HG03039 (cell line): Measurements from ENCODE around the gene ALDH1L1.

Source experiments
- ATAC-seq: cut with Tn5 transposase; IDR thresholded peaks from one replicate; pipeline ENCODE4 v1.9.1; 2021; ENCODE audit warnings: mild to moderate bottlenecking, moderate library complexity; ENCODE audit not compliant: unreplicated experiment

The ALDH1L1 gene

DNA sequence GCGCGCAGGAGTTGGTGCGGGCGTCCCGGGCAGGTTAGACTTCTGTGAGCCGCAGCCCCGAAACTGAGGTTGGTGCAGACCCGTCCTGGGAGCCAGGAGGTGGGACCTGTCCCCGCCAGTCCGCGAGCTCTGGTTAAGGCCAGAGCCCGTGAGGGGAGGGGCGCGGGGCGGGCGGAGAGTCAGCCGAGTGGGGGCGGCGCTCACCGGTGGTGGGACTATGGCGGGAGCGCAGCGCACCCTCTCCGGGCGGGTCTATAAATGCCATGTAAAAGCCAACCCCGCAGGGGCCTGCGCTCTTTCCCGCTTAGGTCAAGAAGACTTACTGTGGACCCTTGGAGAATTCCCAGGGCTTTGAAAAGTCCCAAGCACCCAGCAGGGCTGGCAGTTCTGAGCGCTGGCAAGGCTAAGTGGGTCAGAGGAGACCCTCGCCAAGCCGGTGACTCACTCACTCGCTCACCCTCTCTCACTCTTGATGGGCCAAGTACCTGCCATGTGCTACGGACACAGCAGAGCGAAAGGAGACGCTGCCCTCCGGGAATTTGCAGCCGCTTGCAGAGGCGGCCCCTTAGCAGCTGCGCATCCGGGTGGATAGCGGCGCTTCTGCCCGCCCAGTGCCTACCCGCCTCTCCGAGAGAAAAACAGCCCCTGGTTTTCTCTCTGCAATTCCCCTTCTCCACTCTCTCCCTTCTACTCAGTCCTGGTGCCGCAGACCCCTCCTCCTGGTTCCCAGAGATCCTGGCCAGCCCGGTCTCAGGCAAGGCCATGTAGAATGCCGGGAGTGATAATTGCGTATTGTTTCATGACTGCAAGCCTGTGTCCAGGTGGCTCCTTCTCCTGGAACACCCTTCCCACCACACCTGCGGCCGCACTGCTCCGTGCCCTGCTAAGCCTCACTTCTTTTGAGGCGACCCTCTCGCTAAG is at the start of gene ALDH1L1:
ALDH1L1 (minus strand) TSS at position 110 of the 921 bp plus-strand sequence. CDS start 19,607 bp downstream, outside the sequence.
- no peak for ATAC-seq

DNA sequence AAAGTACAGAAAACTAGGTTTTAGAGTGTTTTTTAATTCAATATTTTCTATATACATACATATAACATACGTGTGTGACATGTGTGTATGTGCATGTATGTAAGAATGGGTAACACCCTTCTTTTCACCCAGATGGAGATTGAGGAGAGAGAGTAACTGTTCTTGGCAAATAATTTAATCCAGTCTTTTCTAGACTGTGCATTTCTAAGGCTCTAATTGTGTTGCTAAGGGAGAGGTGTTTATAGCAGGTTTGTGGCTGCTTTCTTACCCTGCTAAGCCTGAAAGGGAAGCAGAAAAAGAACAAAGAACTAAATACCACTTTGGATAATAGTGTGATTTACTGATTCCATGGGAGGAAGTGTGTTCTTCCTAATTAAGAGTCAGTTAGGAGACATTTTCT is 46.0 kb upstream of the ALDH1L1 start:
- ATAC-seq, result no peak

DNA sequence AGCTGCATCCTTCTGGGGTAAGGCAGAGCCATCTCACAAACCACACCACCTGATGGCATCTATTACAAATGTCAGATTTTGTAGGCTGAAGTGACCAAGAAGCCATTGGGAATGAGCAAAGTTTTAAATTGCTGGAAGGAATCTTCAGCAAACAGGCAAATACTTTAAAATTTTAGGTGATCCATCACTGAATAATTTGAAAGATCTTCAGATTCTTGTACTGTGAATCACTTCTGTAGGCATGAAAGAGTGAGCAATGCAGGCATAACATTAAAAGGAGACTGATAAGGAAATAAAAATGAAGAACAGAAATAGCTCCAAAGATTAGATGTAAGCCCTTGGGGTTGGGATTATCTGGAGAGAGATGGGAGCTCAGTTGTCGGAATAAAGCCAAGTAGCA is 36.0 kb upstream of the ALDH1L1 start:
- no peak for ATAC-seq

DNA sequence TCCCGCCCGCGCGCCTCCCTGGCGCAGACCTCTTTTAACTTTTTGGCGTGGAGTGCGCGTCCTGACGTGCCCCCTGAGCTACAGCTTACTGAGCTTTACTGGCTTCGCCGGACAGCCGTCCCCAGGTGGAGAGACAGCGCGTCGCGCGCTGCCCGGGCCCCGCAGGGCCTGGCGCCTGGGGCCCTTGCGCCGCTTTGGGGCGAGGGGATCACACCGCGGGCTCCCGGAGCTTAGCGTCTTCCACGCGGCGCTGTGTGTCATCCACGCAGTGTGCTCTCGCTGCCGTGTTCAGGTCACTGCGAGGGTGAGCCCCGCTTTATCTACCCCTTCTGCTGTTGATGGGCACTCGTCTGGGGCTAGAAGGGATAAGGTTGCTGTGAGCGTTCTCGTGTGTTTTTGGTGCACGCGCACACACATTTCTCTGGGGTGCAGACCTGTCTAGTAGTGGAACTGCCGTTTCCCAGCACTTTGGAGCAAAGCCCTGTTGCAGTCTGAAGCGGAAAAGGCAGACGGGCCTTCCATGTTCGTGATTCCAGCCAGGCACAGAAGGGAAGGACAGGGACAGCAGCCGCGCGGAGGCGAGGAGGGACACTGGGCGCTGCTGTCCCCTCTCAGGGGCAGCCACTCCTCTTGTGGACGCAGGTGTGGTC is 33.1 kb upstream of the ALDH1L1 start:
- ATAC-seq, result no peak

DNA sequence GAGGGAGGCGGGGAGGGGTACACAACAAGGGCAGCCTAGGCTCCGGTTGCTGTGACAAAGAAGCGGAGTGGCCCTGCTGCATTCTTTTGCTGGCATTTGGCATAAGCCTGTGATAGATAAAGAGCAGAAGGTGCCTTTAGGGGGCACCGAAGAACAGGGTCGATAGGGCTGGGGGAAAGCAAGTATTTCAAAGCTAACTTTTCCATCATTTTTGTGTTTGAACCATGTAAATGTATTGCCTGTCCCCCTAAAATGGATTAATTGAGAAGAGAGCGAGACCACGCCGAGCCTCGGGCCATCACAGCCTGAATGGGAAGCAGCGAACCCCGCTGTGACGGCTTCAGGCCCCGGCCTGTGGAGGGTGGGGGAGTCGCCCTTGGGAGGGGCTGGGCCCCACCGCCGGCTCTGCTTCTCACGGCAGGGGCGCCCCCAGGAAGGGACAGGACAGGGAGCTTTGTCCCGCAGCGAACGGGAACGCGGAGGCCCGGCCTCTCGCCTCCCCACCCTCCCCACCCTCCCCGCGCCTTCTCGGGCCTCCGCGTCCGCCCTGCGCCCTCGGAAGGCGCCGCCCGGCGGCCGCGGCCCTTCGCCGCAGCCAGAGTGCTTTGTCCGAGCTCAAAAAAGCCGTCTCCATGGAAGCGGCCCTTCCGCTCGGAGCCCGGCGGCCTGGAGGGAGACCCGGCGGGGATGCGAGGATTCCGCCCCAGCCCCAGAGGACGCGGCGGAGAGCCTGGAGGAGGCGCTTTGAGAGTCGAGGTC is 32.4 kb upstream of the ALDH1L1 start:
- no peak for ATAC-seq

DNA sequence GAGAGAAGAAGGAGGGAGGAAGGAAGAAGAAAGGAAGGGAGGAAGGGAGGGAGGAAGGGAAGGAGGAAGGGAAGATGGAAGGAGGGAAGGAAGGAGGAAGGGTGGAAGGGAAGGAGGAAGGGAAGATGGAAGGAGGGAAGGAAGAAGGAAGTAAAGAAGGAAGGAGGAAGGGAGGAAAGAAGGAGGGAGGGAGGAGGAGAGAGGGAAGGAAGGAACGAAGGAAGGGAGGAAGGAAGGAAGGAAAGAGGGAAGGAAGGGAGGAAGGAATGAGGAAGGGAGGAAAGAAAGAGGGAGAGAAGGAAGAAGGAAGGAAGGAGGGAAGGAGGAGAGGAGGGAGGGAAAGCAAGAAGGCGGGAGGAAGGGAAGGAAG is 31.8 kb upstream of the ALDH1L1 start:
- ATAC-seq, result no peak

DNA sequence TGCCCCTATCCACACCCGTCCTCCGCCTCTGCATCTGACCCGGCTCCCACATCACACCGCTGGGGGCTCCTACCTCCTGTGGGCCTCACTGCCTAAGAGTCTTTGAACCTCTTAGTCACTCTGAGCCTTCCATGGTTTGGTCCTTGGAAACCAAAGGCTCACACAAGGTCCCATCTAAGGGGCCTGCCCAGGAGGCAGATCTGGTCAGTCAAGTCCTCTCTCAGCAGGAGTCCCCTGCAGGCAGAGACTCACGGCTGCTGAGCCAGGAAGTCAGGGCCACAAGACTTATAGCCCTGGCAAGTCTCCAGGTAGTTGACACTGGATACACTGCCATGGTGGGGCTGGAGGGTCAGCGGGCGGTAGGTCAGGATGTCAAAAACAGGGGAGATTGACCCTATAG is 31.2 kb upstream of the ALDH1L1 start:
- no peak for ATAC-seq

DNA sequence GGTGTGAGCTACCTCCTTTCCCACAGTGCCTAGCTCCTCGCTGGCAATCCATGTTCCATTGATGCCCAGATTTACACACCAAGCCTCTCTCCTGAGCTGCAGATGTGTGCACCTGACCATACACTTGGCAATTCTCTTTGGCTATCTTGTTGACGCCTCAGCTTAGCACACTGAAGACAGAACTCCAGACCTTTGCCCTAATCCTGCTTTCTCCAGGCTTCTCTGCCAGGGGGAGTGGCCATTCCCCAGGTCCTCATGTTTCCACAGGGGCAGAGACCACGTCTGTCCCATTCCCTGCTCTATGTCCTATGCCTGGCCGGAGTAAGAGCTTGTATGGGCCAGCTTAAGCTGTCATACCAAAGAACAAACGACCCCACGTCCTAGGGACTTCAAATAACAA is 30.2 kb upstream of the ALDH1L1 start:
- ATAC-seq, result no peak

DNA sequence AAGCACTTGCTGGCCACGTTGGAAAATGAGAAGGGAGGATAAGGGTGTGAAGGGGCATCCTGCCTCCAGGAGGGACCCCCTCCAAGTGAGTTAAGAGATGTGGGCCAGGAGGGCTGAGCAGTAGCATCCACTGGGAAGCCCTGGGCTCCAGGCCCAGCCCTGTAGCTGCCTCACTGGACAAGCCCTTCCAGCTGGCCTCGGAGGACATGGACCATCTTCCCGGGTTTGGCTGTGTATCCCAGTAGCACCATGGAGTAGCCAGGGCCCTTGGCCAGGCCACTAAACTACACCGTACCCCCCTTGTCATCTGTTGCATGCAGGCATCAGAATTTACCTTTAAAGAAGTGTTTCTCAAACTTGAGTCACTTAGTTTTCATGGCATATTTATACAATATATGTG is 29.4 kb upstream of the ALDH1L1 start:
- no peak for ATAC-seq

DNA sequence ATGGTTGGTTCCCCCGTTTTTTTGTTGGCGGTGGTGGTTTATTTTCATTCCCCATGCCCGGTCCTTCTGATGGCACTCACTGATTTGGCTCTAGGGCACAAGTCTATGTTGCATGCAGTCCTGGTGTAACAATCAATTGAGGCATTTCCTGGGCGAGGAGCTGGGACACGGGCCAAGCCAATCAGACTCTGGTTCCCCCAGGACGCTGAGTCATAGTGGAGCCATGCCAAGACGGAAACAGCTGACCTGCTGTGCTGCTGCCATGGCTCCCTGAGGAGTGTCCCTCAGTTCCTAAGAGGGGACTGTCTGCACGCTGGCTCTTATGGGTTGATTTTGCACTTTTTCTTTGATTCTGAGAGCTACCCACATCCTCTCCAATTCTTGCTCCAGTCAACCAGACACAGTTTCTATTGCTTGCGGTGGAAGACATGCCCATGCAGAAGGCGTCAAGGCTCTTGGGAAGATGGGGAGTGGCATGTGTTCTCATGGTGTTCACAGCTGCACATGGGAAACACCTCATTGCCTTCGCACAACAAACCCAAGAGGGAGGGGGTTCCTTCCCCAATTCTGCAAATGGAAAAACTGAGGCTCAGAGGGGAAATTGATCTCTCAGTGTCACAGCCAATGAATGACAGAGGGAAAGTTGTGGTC is 28.3 kb upstream of the ALDH1L1 start:
- no peak for ATAC-seq

DNA sequence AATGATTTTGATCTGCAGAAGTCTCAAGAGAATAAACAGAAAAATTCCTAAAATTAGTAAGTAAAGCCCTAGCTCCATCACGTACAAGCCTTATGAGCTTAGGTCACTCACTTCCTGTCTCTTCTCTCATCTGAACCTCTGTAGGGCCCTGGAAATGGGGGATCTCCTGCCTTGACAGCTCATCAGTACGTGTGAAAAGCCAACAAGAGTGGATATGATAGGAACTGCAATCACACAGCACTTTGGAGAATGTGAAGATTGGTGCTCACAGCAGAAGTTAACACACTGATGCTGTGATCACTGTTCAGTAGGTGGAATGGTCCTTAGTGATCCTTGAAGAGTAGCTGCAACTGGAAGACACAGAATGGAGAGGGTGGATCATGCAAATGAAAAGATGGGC is 27.8 kb upstream of the ALDH1L1 start:
- ATAC-seq, result no peak

DNA sequence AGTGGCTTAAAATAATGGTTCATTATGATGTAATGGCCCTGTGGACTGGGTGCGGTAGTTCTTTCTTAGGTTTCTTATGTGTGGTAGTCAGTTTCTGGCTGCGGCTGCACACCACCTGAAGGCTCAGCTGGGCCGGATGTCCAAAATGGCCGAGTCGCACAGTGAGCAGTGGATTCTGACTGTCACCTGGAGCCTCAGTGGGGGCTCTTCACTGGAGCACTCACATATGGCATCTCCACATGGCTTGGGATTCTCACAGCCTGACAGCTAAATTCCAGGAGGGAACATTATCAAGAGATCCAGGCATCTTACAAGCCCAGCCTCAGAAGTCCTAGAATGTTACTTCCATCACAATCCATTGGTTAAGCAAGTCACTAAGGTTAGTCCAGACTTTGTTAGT is 26.8 kb upstream of the ALDH1L1 start:
- ATAC-seq, result no peak

DNA sequence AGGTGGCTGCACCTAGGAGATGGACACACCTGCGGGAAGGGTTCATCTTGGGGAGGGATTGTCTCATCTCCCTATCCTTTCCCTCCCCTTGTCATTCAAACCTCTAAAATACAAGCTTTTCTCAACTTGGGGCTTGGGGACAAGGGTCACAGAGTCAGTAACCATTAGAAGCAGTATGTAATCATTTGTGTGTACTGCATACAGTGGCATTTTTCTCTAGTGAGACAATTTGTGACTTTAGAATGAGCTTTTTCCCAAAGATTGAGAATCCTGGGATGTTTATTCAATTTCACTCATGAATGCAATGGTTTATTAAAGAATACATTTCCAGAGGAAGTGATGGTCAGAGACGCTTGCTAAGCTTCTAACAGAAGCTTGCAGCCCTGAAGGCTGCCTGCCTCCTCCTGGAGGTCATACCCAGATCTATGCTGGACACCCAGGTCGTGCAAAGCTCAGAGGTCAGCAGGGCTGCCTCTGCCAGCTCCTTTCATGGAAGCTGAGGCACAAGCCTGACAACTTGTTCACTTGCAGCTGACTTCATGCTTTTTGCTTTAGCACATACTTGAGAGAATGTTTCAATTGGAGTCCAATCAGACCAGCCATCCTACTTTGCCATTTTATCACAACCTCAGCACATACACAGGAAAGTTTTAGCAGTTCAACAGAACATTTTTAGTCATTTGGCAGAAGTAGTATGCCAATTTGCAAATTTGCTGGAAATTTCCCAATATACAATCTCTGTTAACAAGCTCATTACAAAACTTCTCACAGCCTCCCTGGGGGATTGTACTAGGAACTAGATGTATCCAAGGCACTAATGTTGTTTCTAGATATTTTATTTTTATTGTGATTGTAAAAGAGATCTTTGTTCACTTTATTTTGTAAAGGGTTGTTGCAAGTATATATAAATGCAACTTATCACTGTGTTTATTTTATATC is 25.6 kb upstream of the ALDH1L1 start:
- ATAC-seq, result no peak

DNA sequence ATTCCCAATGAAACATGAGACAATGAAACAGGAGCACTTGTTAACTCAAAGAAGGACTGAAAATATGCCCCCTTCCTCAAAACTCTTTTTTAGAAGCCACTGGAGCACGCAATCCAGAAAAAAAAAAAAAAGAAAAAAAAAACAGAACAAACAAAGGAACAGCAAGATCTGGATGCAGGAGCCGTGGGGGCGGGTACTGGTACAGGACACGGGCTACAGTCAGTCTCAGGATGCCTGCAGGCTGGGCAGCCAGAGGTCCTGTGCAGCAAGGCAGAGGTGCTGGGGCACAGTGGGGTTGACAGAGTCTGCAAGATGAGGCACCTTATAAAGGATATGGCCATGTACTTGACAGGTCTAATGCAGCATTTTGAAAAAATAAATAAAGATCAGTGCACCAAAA is 22.3 kb upstream of the ALDH1L1 start:
- ATAC-seq, result no peak

DNA sequence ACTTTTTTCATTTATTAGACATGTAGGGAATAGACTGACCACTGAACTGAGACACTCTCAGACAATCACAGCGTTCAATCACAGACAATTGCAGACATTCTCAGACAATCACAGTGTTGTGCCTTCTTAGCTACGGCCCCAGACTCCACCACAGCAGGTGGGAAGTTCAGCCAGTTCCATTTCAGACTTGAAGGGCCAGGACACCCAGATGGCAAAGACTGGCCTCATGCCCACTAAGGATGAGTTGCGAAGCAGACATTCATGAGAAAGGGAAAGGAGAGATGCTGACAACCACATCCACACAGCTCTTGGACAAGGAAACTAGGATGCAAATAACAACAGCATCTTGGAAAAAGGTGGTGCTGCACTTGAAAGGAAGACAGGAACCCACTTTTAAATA is 21.9 kb upstream of the ALDH1L1 start:
- ATAC-seq, result no peak

DNA sequence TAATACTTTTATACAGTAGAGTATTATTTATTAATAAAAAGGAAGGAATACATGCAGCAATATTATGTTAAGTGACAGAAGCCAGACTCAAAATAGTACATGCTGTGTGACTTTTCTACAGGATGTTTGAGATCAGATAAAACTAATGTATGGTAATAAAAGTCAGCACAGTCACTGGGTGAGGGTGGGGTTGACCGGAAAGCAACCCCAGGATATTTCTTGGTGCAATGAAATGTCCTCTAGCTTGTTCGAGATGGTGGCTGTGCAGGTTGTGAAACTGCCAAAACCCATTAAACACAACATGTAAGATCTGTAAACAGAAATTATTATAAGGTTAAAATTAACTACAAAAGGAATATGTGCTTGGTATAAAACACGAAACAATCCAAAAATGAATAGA is 20.8 kb upstream of the ALDH1L1 start:
- no peak for ATAC-seq

DNA sequence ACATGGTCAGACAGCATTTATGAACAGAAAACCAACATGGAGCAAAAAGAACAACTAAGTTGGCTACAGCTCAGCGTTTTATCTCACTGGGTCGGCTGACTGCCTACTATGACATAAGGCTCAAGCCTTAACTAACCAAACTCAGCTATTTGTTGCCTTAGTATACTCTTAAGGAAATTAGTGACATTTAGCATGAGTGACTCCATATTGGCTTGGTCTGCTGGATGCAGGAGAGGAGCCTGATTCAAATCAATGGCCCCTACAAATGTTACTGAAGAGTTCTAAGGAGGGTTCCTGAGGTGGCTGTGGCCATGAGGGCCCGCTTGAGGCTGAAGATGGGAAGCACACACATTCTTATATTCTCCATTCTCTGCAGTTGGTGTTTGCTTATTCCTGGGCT is 20.1 kb upstream of the ALDH1L1 start:
- ATAC-seq, result no peak

DNA sequence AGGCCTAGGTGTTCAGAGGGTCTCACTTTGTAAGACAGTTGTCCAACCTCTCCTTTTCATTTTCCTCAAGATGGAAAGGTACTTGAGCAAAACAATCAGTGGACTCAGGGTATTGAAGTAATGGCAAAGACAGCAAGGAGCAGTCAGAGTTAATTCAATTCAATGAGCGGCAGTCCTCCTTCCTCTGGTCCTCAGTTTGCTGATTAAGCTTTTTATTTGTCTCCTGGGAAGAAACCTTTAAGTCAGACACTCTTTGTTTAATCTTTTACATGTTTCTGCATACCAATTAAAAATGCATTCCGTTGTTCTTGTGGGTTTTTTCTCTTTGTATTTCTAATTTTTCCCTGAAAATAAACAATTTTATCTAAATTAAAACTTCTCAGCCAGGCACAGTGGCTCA is 18.9 kb upstream of the ALDH1L1 start:
- no peak for ATAC-seq

DNA sequence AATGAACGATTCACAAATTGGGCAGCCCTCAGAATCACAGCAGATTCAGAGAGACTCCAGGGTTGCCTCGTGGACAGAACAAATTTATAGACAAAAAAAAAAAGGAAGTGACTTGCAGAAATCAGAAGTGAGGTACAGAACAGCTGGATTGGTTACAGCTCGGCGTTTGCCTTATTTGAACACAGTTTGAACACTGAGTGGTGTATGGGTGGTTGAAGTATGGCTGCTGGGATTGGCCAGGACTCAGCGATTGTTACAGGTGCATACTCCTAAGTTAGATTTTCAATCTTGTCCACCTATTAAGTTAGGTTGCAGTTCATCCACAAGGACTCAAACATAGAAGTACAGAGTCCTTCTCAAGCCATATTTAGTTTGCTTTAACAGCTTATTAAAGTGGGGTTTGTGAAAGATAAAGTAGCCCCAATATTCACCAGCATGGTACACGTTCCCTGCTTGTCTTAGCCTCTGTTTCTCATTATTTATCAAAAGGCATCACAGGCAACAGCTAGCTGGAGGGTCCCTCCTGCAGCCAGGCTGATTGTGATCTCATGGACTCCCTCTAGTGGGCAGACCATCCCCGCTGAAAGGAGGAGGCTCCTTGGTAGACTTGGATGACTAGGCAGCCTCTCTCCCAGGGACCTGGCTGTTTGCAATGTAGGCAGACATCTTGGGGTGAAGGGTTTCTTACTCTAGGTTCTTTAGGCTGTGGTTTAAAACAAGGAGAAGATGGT is 17.6 kb upstream of the ALDH1L1 start:
- ATAC-seq, result no peak
